Activated CD8-positive, alpha-beta memory T cell treated with anti-CD3 and anti-CD28 coated beads for 4 hours (primary cell): ENCODE measurements around the gene DLX2.
"Not testable (repeated sequence)": the region's sequence is repeated elsewhere in the genome, so short reads cannot be mapped to it uniquely, and the experiment has no call there.

Experiments used
- DNase-seq, 2 donors: peaks; one replicate each; pipeline ENCODE4 v3.0.0-alpha.2; 2020; ENCODE audit warnings: low read depth in 2 of 2

DLX2 gene

GRCh38 chr2:172083628-172084394, 18.9 kb downstream of the DLX2 start:
- DNase-seq, result no peak

GRCh38 chr2:172082944-172083627, 19.6 kb downstream of the DLX2 start:
- no peak for DNase-seq

GRCh38 chr2:172082105-172082943, 20.4 kb downstream of the DLX2 start:
- no peak for DNase-seq

- no peak for DNase-seq
Observed at GRCh38 chr2:172081221-172082022, 21.3 kb downstream of the DLX2 start.

GRCh38 chr2:172080641-172081220, 22.0 kb downstream of the DLX2 start:
- no peak for DNase-seq

- DNase-seq, result no peak
Observed at GRCh38 chr2:172079838-172080640, 22.7 kb downstream of the DLX2 start.

GRCh38 chr2:172079416-172079815, 23.3 kb downstream of the DLX2 start:
- DNase-seq, result no peak

- DNase-seq, result no peak
Observed at GRCh38 chr2:172074254-172074653, 28.4 kb downstream of the DLX2 start.

GRCh38 chr2:172073518-172073917, 29.2 kb downstream of the DLX2 start:
- no peak for DNase-seq

- DNase-seq, result no peak
Observed at GRCh38 chr2:172072706-172073105, 30.0 kb downstream of the DLX2 start.

- DNase-seq, result no peak
Observed at GRCh38 chr2:172072303-172072702, 30.4 kb downstream of the DLX2 start.

GRCh38 chr2:172070936-172071335, 31.8 kb downstream of the DLX2 start:
- DNase-seq, result no peak

- DNase-seq, result not testable (repeated sequence)
Observed at GRCh38 chr2:172067905-172068304, 34.8 kb downstream of the DLX2 start.

GRCh38 chr2:172066394-172066886, 36.3 kb downstream of the DLX2 start:
- no peak for DNase-seq

GRCh38 chr2:172065111-172065510, 37.6 kb downstream of the DLX2 start:
- no peak for DNase-seq

- no peak for DNase-seq
Observed at GRCh38 chr2:172063446-172063845, 39.3 kb downstream of the DLX2 start.

GRCh38 chr2:172062402-172063004, 40.2 kb downstream of the DLX2 start:
- no peak for DNase-seq

- not testable (repeated sequence) for DNase-seq
Observed at GRCh38 chr2:172060118-172060517, 42.6 kb downstream of the DLX2 start.

GRCh38 chr2:172058660-172059059, 44.0 kb downstream of the DLX2 start:
- DNase-seq, result no peak

GRCh38 chr2:172056293-172056692, 46.4 kb downstream of the DLX2 start:
- DNase-seq, result no peak
